A549 (cell line): ENCODE measurements around the gene RCCD1. TPM values are rescaled to one million over a fixed set of nuclear protein-coding genes. Genes with fewer than 3 reads are reported as not detected.

ENCODE experiments used
- ATAC-seq, 2 experiments: fragments of 200-7000 bp in 1 of 2; fragments of >200 bp in 1 of 2; cut with Nextera tagmentation in 1 of 2; cut with Tn5 transposase in 1 of 2; 3 replicates each; pipeline versions ENCODE4 v1.8.0 to v1.9.1; 2018 to 2020; ENCODE audit warnings: mild to moderate bottlenecking in 1 of 2, moderate library complexity in 1 of 2
- CTCF ChIA-PET: fragments of 300-600 bp; sonication (Branson Sonifier 250); formaldehyde crosslinking; extraction: SDS; loops from one replicate; lab custom pipeline; 2021; ENCODE audit warnings: antibody characterized with exemption, inconsistent platforms; lab: Yijun Ruan, JAX
- POLR2A ChIA-PET: fragments of 350-600 bp; formaldehyde crosslinking; extraction: SDS; loops from one replicate; lab custom pipeline; 2021; ENCODE audit warnings: antibody characterized with exemption, inconsistent platforms; lab: Yijun Ruan, JAX
- DNase-seq, 2 experiments: peaks; one replicate each; pipeline versions ENCODE4 v3.0.0 to v3.0.0-alpha.2; 2011 to 2016; ENCODE audit warnings: low read depth in 1 of 2, low spot score in 1 of 2
- FAIRE-seq: peaks from 2 replicates; lab custom pipeline; 2011; peaks lifted over from hg19 to GRCh38; lab: Jason Lieb, UNC
- H3K27ac ChIP-seq, 2 experiments: fragments of >200 bp; sonication (Bioruptor Twin); formaldehyde crosslinking; 3 replicates each; pipeline ENCODE4 v1.5.1; 2016 to 2017
- H3K4me1 ChIP-seq: fragments of >200 bp; sonication (Bioruptor Twin); formaldehyde crosslinking; 3 replicates; pipeline ENCODE4 v1.6.1; 2016
- H3K4me2 ChIP-seq: fragments of >200 bp; sonication (Bioruptor Twin); formaldehyde crosslinking; 3 replicates; pipeline ENCODE4 v1.6.1; 2016
- H3K4me3 ChIP-seq: fragments of >200 bp; sonication (Bioruptor Twin); formaldehyde crosslinking; 3 replicates; pipeline ENCODE4 v1.5.1; 2016
- H3K9me3 ChIP-seq: fragments of >200 bp; sonication (Bioruptor Twin); formaldehyde crosslinking; 3 replicates; pipeline ENCODE4 v1.6.1; 2016
- BHLHE40 ChIP-seq: IDR thresholded peaks from 2 replicates; pipeline ENCODE4 v1.6.1; 2012; ENCODE audit warnings: low read depth, low read length, inconsistent platforms
- CBX8 ChIP-seq: fragments of 200-600 bp; sonication (generic); IDR thresholded peaks from 2 replicates; pipeline ENCODE4 v1.6.1; 2016
- CTCF ChIP-seq: fragments of >200 bp; sonication (Bioruptor Twin); formaldehyde crosslinking; IDR thresholded peaks from 3 replicates; pipeline ENCODE4 v1.5.1; 2016
- ELK1 ChIP-seq: fragments of 150-350 bp; IDR thresholded peaks from 2 replicates; pipeline ENCODE4 v1.6.1; 2014; ENCODE audit warnings: low read depth, mild to moderate bottlenecking, low read length
- EP300 ChIP-seq, 2 experiments: fragments of >200 bp; sonication (Bioruptor Twin); formaldehyde crosslinking; IDR thresholded peaks; 2 replicates in 1 of 2; 3 replicates in 1 of 2; pipeline ENCODE4 v1.6.1; 2016 to 2017
- ESRRA ChIP-seq: fragments of 150-350 bp; IDR thresholded peaks from 2 replicates; pipeline ENCODE4 v1.6.1; 2014; ENCODE audit warnings: mild to moderate bottlenecking, low read length, borderline replicate concordance
- FOSL2 ChIP-seq, 2 experiments: fragments of 450-650 bp in 1 of 2; fragments of >200 bp in 1 of 2; sonication (Bioruptor Twin) in 1 of 2; formaldehyde crosslinking; IDR thresholded peaks; 2 replicates each; pipeline versions ENCODE4 v1.5.0 to v1.6.1; 2016 to 2020; ENCODE audit warnings: mild to moderate bottlenecking in 1 of 2, moderate library complexity in 1 of 2
- GATA3 ChIP-seq: IDR thresholded peaks from 2 replicates; pipeline ENCODE4 v1.6.1; 2012; ENCODE audit warnings: borderline replicate concordance
- HES2 ChIP-seq: fragments of >200 bp; sonication (Bioruptor Twin); formaldehyde crosslinking; IDR thresholded peaks from 2 replicates; pipeline ENCODE4 v1.6.1; 2016
- HEYL ChIP-seq: fragments of 250-450 bp; sonication (Bioruptor Pico); IDR thresholded peaks from 2 replicates; pipeline ENCODE4 v1.8.0; 2021; ENCODE audit warnings: mild to moderate bottlenecking, moderate library complexity
- HOXA7 ChIP-seq: fragments of 250-450 bp; sonication (Bioruptor Pico); IDR thresholded peaks from 2 replicates; pipeline ENCODE4 v1.5.0; 2020; ENCODE audit warnings: mild to moderate bottlenecking, moderate library complexity
- HOXB13 ChIP-seq: fragments of 250-450 bp; sonication (Bioruptor Pico); IDR thresholded peaks from 2 replicates; pipeline ENCODE4 v1.5.0; 2020; ENCODE audit warnings: low read depth, mild to moderate bottlenecking, moderate library complexity
- JUNB ChIP-seq: fragments of >200 bp; sonication (Bioruptor Twin); formaldehyde crosslinking; IDR thresholded peaks from 2 replicates; pipeline ENCODE4 v1.6.1; 2016
- KDM1A ChIP-seq: fragments of 200-600 bp; sonication (generic); IDR thresholded peaks from 2 replicates; pipeline ENCODE4 v1.6.1; 2016; ENCODE audit warnings: low read depth, mild to moderate bottlenecking
- KDM5A ChIP-seq: fragments of 200-600 bp; sonication (generic); IDR thresholded peaks from 2 replicates; pipeline ENCODE4 v1.6.1; 2016; ENCODE audit warnings: antibody characterized with exemption, mild to moderate bottlenecking
- MYC ChIP-seq: IDR thresholded peaks from 2 replicates; pipeline ENCODE4 v1.6.1; 2012; ENCODE audit warnings: mild to moderate bottlenecking, inconsistent platforms, low read length, improper control_type of control experiment, borderline replicate concordance
- NFE2L2 ChIP-seq: fragments of 150-350 bp; conservative IDR thresholded peaks from 2 replicates; pipeline ENCODE4 v1.6.1; 2014; ENCODE audit warnings: low read length
- RARB ChIP-seq: fragments of 250-450 bp; sonication (Bioruptor Pico); IDR thresholded peaks from 2 replicates; pipeline ENCODE4 v1.8.0; 2021; ENCODE audit warnings: mild to moderate bottlenecking, moderate library complexity
- REST ChIP-seq: fragments of 200-600 bp; sonication (generic); IDR thresholded peaks from 2 replicates; pipeline ENCODE4 v1.6.1; 2016; ENCODE audit warnings: antibody characterized with exemption, mild to moderate bottlenecking, moderate library complexity
- RNF2 ChIP-seq: fragments of 200-600 bp; sonication (generic); IDR thresholded peaks from 2 replicates; pipeline ENCODE4 v1.6.1; 2016; ENCODE audit warnings: low read depth, mild to moderate bottlenecking, antibody characterized with exemption, moderate library complexity, borderline replicate concordance
- SMC3 ChIP-seq: fragments of >200 bp; sonication (Bioruptor Twin); formaldehyde crosslinking; IDR thresholded peaks from 3 replicates; pipeline ENCODE4 v1.6.1; 2018; ENCODE audit warnings: inconsistent platforms
- TFCP2L1 ChIP-seq: fragments of 250-450 bp; sonication (Bioruptor Pico); IDR thresholded peaks from 2 replicates; pipeline ENCODE4 v1.5.0; 2021; ENCODE audit warnings: mild to moderate bottlenecking
- ZFP36 ChIP-seq: fragments of 450-650 bp; IDR thresholded peaks from 2 replicates; pipeline ENCODE4 v1.6.1; 2014; ENCODE audit warnings: borderline replicate concordance; ENCODE audit not compliant: partially characterized antibody
- ZSCAN20 ChIP-seq: fragments of 250-450 bp; sonication (Bioruptor Pico); IDR thresholded peaks from 2 replicates; pipeline ENCODE4 v1.8.0; 2022; ENCODE audit warnings: mild to moderate bottlenecking, moderate library complexity
- whole genome bisulfite sequencing: methylation state at CpG from one replicate; pipeline ENCODE4 v1.1.6; 2017; ENCODE audit errors: missing lambda C conversion rate; 5-methylcytosine and 5-hydroxymethylcytosine counted together
- polyA plus RNA-seq, 4 experiments: library from polyadenylated mRNA; depleted of rRNA in 3 of 4; stranded (reverse); fragments of >200 nt; fragmentation: RNase III in 1 of 4; extraction: RNeasy Plus Mini Kit Qiagen cat#74134 plus additional on column Dnase treatment in 1 of 4; gene quantifications; 2 replicates in 3 of 4; 3 replicates in 1 of 4; pipeline ENCODE4 v1.2.3, GENCODE V29; 2011 to 2017

RCCD1 gene
- polyA plus RNA-seq, 2 of the 4 experiments (the other 2 are of a cell fraction) = 25.3 to 37.2 TPM

- H3K4me3 ChIP-seq = no peak overlapping the region
- ChIA-PET CTCF (interaction anchor here (0.6 to 9.2 kb wide), 9 partner anchors 9 to 40 kb away, joined by 3 to 83 read pairs (median 4); partner anchors contain the start of genes HDDC3, MAN2A2, RCCD1 and UNC45A), POLR2A (no interaction called here)
- FAIRE-seq = no peak
- 89% methylated on average over 22 of the region's 22 CpGs for whole genome bisulfite sequencing
- TF ChIP-seq JUNB (no peak), RARB (CRISPR knock-in tag) (no peak), GATA3 (no peak), ZFP36 (no peak), KDM5A (no peak), TFCP2L1 (CRISPR knock-in tag) (no peak), BHLHE40 (no peak), EP300 (IDR thresholded peaks at IDR 0.05) (no peak), HES2 (no peak), HEYL (CRISPR knock-in tag) (no peak), REST (no peak)
- TF ChIP-seq, all 56 proteins: peak for 0
- Histone ChIP-seq H3K4me1 (no peaks in the 10 kb centered on the region), H3K27ac (no peak overlapping the region), H3K9me3 (no peaks in the 10 kb centered on the region), H3K4me2 (no peak overlapping the region)
- no peak for DNase-seq
- ATAC-seq = no peak
Observed at GRCh38 chr15:90914305-90915080, 40.2 kb upstream of the RCCD1 start.

- H3K9me3 ChIP-seq = no peaks in the 10 kb centered on the region
- ATAC-seq (no peak), DNase-seq (no peak), FAIRE-seq (no peak)
- no peak overlapping the region for H3K4me2 ChIP-seq
- no peak overlapping the region for H3K27ac ChIP-seq
- POLR2A ChIA-PET = interaction anchor here (1.0 kb wide), 1 partner anchor 527 kb away, joined by 3 read pairs; the partner anchor contains the start of gene IQGAP1
- no peaks in the 10 kb centered on the region for H3K4me1 ChIP-seq
- CTCF ChIA-PET = interaction anchor here (1.2 to 9.2 kb wide), 4 partner anchors 12 to 20 kb away, joined by 3 to 83 read pairs (median 16); partner anchors contain the start of genes HDDC3, MAN2A2 and UNC45A
- no peak for TF ChIP-seq ZFP36
- TF ChIP-seq HES2 = no peak
- WGBS = 89% methylated on average over 7 of the region's 7 CpGs
- H3K4me3 ChIP-seq = no peak overlapping the region
Observed at GRCh38 chr15:90915216-90915807, 39.4 kb upstream of the RCCD1 start.

GRCh38 chr15:90915808-90916440 lies 38.8 kb upstream of the RCCD1 start:
- WGBS = 89% methylated on average over 22 of the region's 25 CpGs
- no peaks in the 10 kb centered on the region for H3K4me1 ChIP-seq
- H3K4me2 ChIP-seq = no peak overlapping the region
- no peaks in the 10 kb centered on the region for H3K9me3 ChIP-seq
- DNase-seq (no peak), ATAC-seq (no peak), FAIRE-seq (no peak)
- CTCF ChIA-PET = interaction anchor here (1.4 to 9.2 kb wide), 3 partner anchors 9 to 16 kb away, joined by 3 to 83 read pairs (median 24); partner anchors contain the start of genes HDDC3 and MAN2A2
- H3K27ac ChIP-seq = no peak overlapping the region
- POLR2A ChIA-PET = interaction anchor here (1.0 kb wide), 1 partner anchor 528 kb away, joined by 3 read pairs; the partner anchor contains the start of gene IQGAP1
- H3K4me3 ChIP-seq = no peak overlapping the region
- TF ChIP-seq KDM1A = no peak
- no peak for TF ChIP-seq MYC
- TF ChIP-seq HOXA7 = no peak
- TF ChIP-seq RNF2 = no peak
- TF ChIP-seq ELK1 = no peak
- TF ChIP-seq NFE2L2 = no peak
- TF ChIP-seq FOSL2 (IDR thresholded peaks at IDR 0.05) = no peak
- TF ChIP-seq FOSL2 (CRISPR knock-in tag; IDR thresholded peaks at IDR 0.05) = no peak
- TF ChIP-seq CBX8 = no peak
- no peak for TF ChIP-seq SMC3
- no peak for TF ChIP-seq HOXB13 (CRISPR knock-in tag)
- TF ChIP-seq ZSCAN20 (CRISPR knock-in tag) = no peak
- no peak for TF ChIP-seq ESRRA
- TF ChIP-seq CTCF = no peak
